H9 (cell line): ENCODE measurements around the gene SPTLC1. TPM values are rescaled to one million over a fixed set of nuclear protein-coding genes. Genes with fewer than 3 reads are reported as not detected.

Experiments
- DNase-seq: peaks from one replicate; pipeline ENCODE4 v3.0.0-alpha.2; 2017
- H2AFZ ChIP-seq: one replicate; pipeline ENCODE4 v1.6.1; 2013; ENCODE audit warnings: mild to moderate bottlenecking, low read length, control low read depth, moderate library complexity
- H2AK5ac ChIP-seq: 2 replicates; pipeline ENCODE4 v1.6.1; 2013; ENCODE audit warnings: low read length, control low read depth, mixed read lengths; ENCODE audit not compliant: insufficient read length
- H2BK120ac ChIP-seq: one replicate; pipeline ENCODE4 v1.6.1; 2013; ENCODE audit warnings: low read depth, mild to moderate bottlenecking, low read length, control low read depth, inconsistent platforms; ENCODE audit not compliant: poor library complexity, severe bottlenecking
- H2BK12ac ChIP-seq: 2 replicates; pipeline ENCODE4 v1.6.1; 2013; ENCODE audit warnings: low read length, control low read depth, mixed read lengths, low read depth; ENCODE audit not compliant: insufficient read length
- H2BK15ac ChIP-seq: 2 replicates; pipeline ENCODE4 v1.6.1; 2013; ENCODE audit warnings: low read depth, low read length, control low read depth
- H2BK20ac ChIP-seq: one replicate; pipeline ENCODE4 v1.6.1; 2013; ENCODE audit warnings: low read depth, mild to moderate bottlenecking, low read length, control low read depth, inconsistent platforms; ENCODE audit not compliant: poor library complexity, severe bottlenecking
- H2BK5ac ChIP-seq: 2 replicates; pipeline ENCODE4 v1.6.1; 2013; ENCODE audit warnings: low read length, control low read depth, mixed read lengths; ENCODE audit not compliant: insufficient read length
- H3K14ac ChIP-seq: 2 replicates; pipeline ENCODE4 v1.6.1; 2013; ENCODE audit warnings: low read length, control low read depth; ENCODE audit not compliant: insufficient read depth
- H3K18ac ChIP-seq: 2 replicates; pipeline ENCODE4 v1.6.1; 2013; ENCODE audit warnings: low read depth, mild to moderate bottlenecking, mixed read lengths, low read length, control low read depth; ENCODE audit not compliant: insufficient read length
- H3K23ac ChIP-seq: 2 replicates; pipeline ENCODE4 v1.6.1; 2013; ENCODE audit warnings: low read length, control low read depth, mixed read lengths, low read depth; ENCODE audit not compliant: insufficient read length
- H3K23me2 ChIP-seq: 2 replicates; pipeline ENCODE4 v1.6.1; 2013; ENCODE audit warnings: low read depth, mild to moderate bottlenecking, mixed read lengths, low read length, control low read depth; ENCODE audit not compliant: insufficient read length, poor library complexity, severe bottlenecking
- H3K27ac ChIP-seq: 2 replicates; pipeline ENCODE4 v1.5.1; 2013; ENCODE audit warnings: low read length, control low read depth, mixed read lengths, low read depth; ENCODE audit not compliant: insufficient read length
- H3K27me3 ChIP-seq: 2 replicates; pipeline ENCODE4 v1.6.1; 2013; ENCODE audit warnings: low read length, control low read depth, inconsistent platforms; ENCODE audit not compliant: insufficient read depth
- H3K4ac ChIP-seq: 2 replicates; pipeline ENCODE4 v1.6.1; 2013; ENCODE audit warnings: low read depth, mild to moderate bottlenecking, control low read depth, inconsistent platforms, low read length, moderate library complexity
- H3K4me1 ChIP-seq: 2 replicates; pipeline ENCODE4 v1.6.1; 2013; ENCODE audit warnings: low read length, control low read depth, inconsistent platforms; ENCODE audit not compliant: insufficient read depth
- H3K4me2 ChIP-seq: 2 replicates; pipeline ENCODE4 v1.6.1; 2013; ENCODE audit warnings: low read length, control low read depth, mixed read lengths; ENCODE audit not compliant: insufficient read length, insufficient read depth
- H3K56ac ChIP-seq: 2 replicates; pipeline ENCODE4 v1.6.1; 2013; ENCODE audit warnings: low read depth, mild to moderate bottlenecking, mixed read lengths, low read length, control low read depth; ENCODE audit not compliant: insufficient read length
- H3K79me1 ChIP-seq: 2 replicates; pipeline ENCODE4 v1.6.1; 2013; ENCODE audit warnings: low read depth, mild to moderate bottlenecking, moderate library complexity, low read length, control low read depth, inconsistent platforms; ENCODE audit not compliant: insufficient read depth, poor library complexity, severe bottlenecking
- H3K79me2 ChIP-seq: 2 replicates; pipeline ENCODE4 v1.6.1; 2013; ENCODE audit warnings: low read length, control low read depth, inconsistent platforms; ENCODE audit not compliant: insufficient read depth
- H3K9ac ChIP-seq: 2 replicates; pipeline ENCODE4 v1.6.1; 2013; ENCODE audit warnings: low read length, control low read depth, mixed read lengths; ENCODE audit not compliant: insufficient read length; ENCODE audit errors: extremely low read depth
- H3K9me3 ChIP-seq: one replicate; pipeline ENCODE4 v1.6.1; 2013; ENCODE audit warnings: low read depth, low read length, inconsistent platforms; ENCODE audit not compliant: control insufficient read depth
- H3T11ph ChIP-seq: one replicate; pipeline ENCODE4 v1.6.1; 2013; ENCODE audit warnings: mild to moderate bottlenecking, low read length, control low read depth, inconsistent platforms
- H4K20me1 ChIP-seq: one replicate; pipeline ENCODE4 v1.6.1; 2013; ENCODE audit not compliant: control insufficient read depth, insufficient read length, insufficient read depth
- H4K5ac ChIP-seq: 2 replicates; pipeline ENCODE4 v1.6.1; 2013; ENCODE audit warnings: low read depth, mild to moderate bottlenecking, mixed read lengths, low read length, control low read depth; ENCODE audit not compliant: insufficient read length
- H4K8ac ChIP-seq: replicated peaks from 2 replicates; pipeline ENCODE4 v1.6.1; 2013; ENCODE audit warnings: low read length, control low read depth, mixed read lengths, low read depth; ENCODE audit not compliant: insufficient read length
- H4K91ac ChIP-seq: 2 replicates; pipeline ENCODE4 v1.6.1; 2013; ENCODE audit warnings: low read depth, mild to moderate bottlenecking, moderate library complexity, mixed read lengths, low read length, control low read depth; ENCODE audit not compliant: insufficient read length
- H3K27ac Mint-ChIP-seq, 3 experiments: 2 replicates in 2 of 3; 3 replicates in 1 of 3; pipeline ENCODE4 v1.8.0; 2020 to 2021; ENCODE audit warnings: mixed read lengths in 3 of 3, mild to moderate bottlenecking in 1 of 3, moderate library complexity in 1 of 3
- H3K27me3 Mint-ChIP-seq: 2 replicates; pipeline ENCODE4 v1.8.0; 2021; ENCODE audit warnings: low read depth, mild to moderate bottlenecking, moderate library complexity, mixed read lengths
- H3K36me3 Mint-ChIP-seq, 3 experiments: 2 replicates in 2 of 3; 3 replicates in 1 of 3; pipeline ENCODE4 v1.8.0; 2020 to 2021; ENCODE audit warnings: low read depth in 3 of 3, mixed read lengths in 3 of 3; ENCODE audit not compliant: insufficient read depth in 1 of 3
- H3K4me1 Mint-ChIP-seq, 2 experiments: 2 replicates each; pipeline ENCODE4 v1.8.0; 2020; ENCODE audit warnings: mixed read lengths in 2 of 2
- H3K4me3 Mint-ChIP-seq, 2 experiments: 2 replicates in 1 of 2; 3 replicates in 1 of 2; pipeline ENCODE4 v1.8.0; 2020 to 2021; ENCODE audit warnings: mild to moderate bottlenecking in 2 of 2, mixed read lengths in 2 of 2, moderate library complexity in 1 of 2
- H3K9me3 Mint-ChIP-seq, 2 experiments: 2 replicates in 1 of 2; 3 replicates in 1 of 2; pipeline ENCODE4 v1.8.0; 2020; ENCODE audit warnings: mild to moderate bottlenecking in 2 of 2, mixed read lengths in 2 of 2, moderate library complexity in 1 of 2
- CTCF ChIP-seq: fragments of 200-600 bp; sonication (generic); conservative IDR thresholded peaks from 3 replicates; pipeline ENCODE4 v1.8.0; 2021; ENCODE audit warnings: antibody characterized with exemption, mild to moderate bottlenecking
- WGBS: extraction: QIAGEN DNeasy Blood & Tissue Kit; methylation state at CpG from one replicate; pipeline ENCODE4 v1.1.7; 2013; ENCODE audit warnings: missing lambda C conversion rate, low lambda C conversion rate, mixed read lengths; ENCODE audit not compliant: insufficient read length; ENCODE audit errors: extremely low coverage; 5-methylcytosine and 5-hydroxymethylcytosine counted together
- total RNA-seq: library from RNA; stranded (reverse); gene quantifications from 2 replicates; pipeline ENCODE4 v1.2.1, GENCODE V29; 2021

SPTLC1 gene
- total RNA-seq, 1 experiment from 2014 or later, result 73.5 TPM

GRCh38 chr9:92042260-92042659 is 73.0 kb downstream of the SPTLC1 start:
- H3K4ac ChIP-seq, result no peak overlapping the region
- Mint-ChIP-seq H3K36me3 (peaks cover 54 to 71% (median 68%) of the 10 kb centered on the region in 3 experiments), H3K4me3 (no peak overlapping the region), H3K9me3 (peaks cover 17 to 20% of the 10 kb centered on the region in 2 experiments), H3K4me1 (peaks cover 2 to 5% of the 10 kb centered on the region in 2 experiments; a peak in 2 of 4 replicates), H3K27ac (no peak overlapping the region), H3K27me3 (no peaks in the 10 kb centered on the region)
- no peaks in the 10 kb centered on the region for H3K9me3 ChIP-seq
- H3K79me2 ChIP-seq, result no peaks in the 10 kb centered on the region
- no peak overlapping the region for H3K56ac ChIP-seq
- no peak overlapping the region for H4K8ac ChIP-seq
- H2AFZ ChIP-seq, result no peak overlapping the region
- H3K14ac ChIP-seq, result no peak overlapping the region
- no peak overlapping the region for H4K5ac ChIP-seq
- H3K18ac ChIP-seq, result no peak overlapping the region
- no peak overlapping the region for H3K23ac ChIP-seq
- no peak overlapping the region for H2BK15ac ChIP-seq
- no peak overlapping the region for H2BK120ac ChIP-seq
- H3K27me3 ChIP-seq, result no peaks in the 10 kb centered on the region
- H2AK5ac ChIP-seq, result no peak overlapping the region
- H4K91ac ChIP-seq, result no peak overlapping the region
- no peak overlapping the region for H2BK5ac ChIP-seq
- H3K23me2 ChIP-seq, result no peaks in the 10 kb centered on the region
- H3T11ph ChIP-seq, result no peak overlapping the region
- no peak overlapping the region for H3K27ac ChIP-seq
- H4K20me1 ChIP-seq, result no peaks in the 10 kb centered on the region
- no peak overlapping the region for H3K9ac ChIP-seq
- H2BK20ac ChIP-seq, result no peak overlapping the region
- no peak overlapping the region for H2BK12ac ChIP-seq
- no CpG with 5 or more reads among the region's 1 CpG for WGBS
- no peaks in the 10 kb centered on the region for H3K79me1 ChIP-seq
- no peaks in the 10 kb centered on the region for H3K4me1 ChIP-seq
- no peak for DNase-seq
- TF ChIP-seq CTCF, result no peak
- H3K4me2 ChIP-seq, result no peak overlapping the region
